Raji (cell line): ENCODE results near the gene SLC16A12.

Experiments used
- POLR2A ChIP-seq: IDR thresholded peaks from 2 replicates; pipeline ENCODE4 v1.6.1; 2011; ENCODE audit warnings: low read depth, low read length, control low read depth; ENCODE audit not compliant: insufficient read depth

Gene SLC16A12

DNA sequence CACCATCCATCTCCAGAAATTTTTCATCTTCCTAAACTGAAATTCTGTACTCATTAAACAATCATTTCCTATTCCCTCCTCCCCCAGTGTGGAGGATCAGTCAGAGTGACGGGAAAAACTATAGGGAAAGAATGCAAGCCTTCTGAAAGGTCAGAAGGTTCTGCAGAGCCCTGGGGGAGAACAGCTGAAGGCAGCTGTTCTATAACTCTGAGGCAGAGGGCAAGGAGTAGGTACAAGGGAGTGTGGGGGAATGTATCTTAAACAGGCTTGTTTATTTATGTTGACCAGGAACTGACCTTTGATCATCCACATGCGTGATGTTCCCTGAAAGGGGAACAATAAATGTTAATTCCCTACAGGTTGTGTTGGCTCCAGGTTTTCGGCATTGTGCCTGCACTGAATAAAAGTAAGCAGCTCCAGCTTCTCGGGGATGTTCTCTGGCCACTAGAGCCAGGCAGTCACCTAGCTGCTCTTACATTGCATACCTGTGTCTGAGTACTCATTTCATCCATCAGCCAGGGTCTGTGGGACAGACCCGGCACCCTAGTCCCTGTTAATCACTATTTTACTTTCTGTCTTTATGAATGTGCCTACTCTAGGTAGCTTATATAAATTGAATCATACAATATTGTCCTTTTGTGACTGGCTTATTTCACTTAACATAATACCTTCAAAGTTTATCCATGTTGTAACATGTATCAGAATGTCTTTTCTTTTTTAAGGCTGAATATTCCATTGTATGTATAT is 137.2 kb downstream of the SLC16A12 start:
- TF ChIP-seq POLR2A = no peak

DNA sequence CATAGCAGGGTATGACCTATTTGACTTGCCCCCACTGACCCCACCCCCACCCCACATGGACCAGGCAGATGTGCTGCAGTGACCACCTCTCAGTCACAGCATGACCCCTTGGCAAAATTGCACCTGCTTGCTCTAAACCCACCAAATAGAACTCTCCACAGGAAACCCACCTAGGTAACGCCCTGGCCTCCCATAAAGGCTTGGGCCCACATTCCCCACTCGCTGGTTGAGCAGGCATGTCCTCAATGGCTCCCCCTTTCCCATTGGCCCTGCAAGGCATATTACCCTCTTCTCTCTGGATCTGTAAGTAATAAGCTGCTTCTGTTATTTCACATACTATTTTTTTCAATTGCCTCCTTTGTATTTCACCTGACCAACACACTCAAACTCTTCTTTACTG is 140.3 kb downstream of the SLC16A12 start:
- TF ChIP-seq POLR2A = no peak

DNA sequence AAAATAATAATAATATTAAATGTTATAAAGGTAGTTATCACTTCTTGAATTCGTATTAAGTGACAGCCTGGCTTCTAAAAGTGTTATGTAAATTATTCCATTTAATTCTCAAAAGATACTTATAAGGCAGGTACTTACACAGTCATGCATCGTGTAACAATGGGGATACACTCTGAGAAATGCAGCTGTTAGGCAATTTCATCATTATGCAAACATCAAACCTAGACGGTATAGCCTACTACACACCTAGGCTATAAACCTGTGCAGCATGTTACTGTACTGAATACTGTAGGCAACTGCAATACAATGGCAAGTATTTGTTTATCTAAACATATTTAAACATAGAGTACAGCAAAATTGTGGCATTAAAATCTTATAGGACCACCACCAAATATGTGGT is 141.5 kb downstream of the SLC16A12 start:
- no peak for TF ChIP-seq POLR2A

DNA sequence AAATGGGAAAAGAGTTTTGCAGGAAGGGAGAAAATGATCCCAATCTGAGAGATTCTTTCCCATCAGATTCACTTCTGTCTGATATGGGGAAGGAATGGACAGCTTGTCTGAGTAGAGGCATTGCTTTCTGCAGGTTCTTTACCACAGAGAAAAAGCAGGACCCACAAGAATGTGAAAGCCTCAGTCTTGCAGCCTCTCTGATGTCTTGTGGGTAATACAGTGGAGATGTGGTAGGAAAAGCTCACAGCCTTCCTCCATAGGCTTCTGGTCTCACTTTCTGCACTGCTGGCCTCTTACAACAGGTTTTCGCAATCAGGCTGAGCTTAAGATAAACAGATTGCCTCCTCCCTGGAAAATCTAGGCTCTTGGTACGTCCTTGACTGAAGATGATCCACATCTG is 142.4 kb downstream of the SLC16A12 start:
- TF ChIP-seq POLR2A = no peak

DNA sequence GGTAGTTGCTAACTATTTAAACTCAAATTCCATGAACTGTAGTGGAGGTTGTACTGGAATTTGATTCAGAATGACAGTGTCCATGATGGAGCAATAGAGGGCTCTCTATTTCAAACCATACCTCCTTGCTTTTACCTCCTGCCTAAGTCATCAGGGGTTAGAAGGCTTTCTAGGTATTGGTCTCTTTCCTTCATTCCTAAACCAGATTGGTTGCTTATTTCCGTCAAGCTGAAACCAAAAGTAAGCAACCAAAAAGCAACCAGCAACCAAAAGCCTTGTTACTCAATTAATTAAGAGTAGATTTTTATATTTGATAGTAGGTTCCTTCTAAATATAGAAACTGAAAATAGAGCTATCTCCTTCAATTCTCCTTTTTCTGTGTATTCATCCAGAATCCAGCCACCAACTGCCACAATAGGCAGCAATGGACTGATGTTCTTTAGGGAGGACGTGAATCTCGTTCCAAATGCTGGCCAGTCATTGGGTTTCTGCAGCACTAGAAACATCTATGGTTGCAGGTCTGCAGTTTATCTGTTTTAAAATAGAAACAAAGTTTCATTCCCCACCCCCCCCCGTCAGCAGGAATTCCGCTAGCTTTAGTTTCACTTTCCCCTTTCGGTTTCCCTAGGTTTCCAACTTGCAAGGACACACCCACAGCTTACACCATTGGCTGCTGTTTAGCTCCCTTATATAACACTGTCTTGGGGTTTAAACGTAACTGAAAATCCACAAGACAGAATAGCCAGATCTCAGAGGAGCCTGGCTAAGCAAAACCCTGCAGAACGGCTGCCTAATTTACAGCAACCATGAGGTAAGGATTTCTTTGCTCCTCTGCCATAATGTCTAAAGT is 143.3 kb downstream of the SLC16A12 start, which contains the start of gene IFIT1:
TSS of gene IFIT1 (plus strand) at position 717 of the 850 bp plus-strand sequence. CDS start at position 807, 90 bp downstream.
- TF ChIP-seq POLR2A = no peak

DNA sequence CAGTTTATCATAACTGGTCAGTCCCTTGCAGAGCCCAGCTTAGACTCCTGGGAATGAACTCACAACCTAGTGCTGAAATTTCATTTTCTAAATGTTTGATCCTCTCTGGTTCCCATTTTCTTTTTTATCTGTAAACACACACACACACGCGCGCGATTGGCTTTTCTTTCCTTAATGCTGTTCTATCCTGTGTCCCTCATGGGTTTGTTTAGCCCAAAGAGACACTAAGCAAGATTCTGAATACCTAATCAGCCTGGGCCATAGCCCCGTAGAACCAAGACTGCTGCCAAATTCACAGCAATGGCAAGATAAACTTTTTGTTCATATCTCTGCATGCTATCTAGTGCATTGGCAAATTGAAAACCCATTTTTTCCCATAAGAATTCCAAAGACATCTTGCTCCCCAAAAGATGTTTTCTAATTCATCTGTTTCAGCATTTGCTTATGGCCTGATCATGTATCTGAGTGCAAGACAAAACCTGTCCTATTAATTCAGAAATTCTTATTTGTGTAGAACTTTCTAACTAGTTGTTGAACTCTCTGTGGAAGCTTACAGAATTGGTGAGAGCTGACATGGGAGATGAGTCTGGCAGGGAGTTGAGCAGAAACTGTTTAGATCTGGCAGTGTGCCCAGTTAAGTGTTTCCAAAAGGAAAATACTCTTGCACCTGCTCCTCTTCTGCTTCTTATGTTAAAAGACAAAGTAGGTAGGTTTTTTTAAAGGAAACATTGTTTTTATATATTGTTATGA is 144.7 kb downstream of the SLC16A12 start:
- no peak for TF ChIP-seq POLR2A

DNA sequence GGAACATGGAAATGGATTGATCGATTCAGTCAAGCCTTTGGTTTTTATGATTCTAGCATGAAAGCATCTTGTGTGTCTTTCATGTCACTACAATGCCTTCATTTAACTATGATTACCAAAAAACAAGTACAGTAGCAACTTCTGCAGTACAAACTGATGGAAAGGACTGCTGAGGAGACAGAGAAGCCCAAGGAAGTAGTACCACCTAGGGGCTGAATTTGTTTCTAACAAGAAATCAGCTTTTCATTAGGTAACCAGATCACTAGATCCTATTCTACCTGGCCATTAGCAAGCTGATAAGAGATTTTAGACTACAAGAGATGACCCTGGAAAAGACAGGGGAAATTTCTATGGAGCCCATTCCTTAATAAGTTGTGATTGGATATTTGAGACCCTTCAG is 146.1 kb downstream of the SLC16A12 start:
- TF ChIP-seq POLR2A = no peak

DNA sequence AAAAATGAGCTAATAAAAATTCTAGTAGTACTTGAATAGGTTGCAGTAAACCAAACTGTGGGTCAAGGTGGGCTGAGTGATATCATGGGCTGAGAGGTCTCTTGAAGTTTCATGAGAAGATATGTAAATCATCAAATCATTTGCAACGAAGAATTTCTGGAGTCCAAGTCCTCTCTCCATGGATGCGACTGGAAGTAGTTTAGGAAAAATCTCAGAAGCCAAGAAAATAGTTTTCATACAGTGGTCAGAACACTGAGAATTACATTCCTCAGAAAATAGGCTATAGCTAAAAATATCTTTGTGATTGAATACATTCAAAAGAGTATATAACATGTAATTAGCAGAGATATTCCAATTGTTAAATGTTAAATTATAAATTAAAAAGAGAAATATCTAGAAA is 146.6 kb downstream of the SLC16A12 start:
- TF ChIP-seq POLR2A = no peak

DNA sequence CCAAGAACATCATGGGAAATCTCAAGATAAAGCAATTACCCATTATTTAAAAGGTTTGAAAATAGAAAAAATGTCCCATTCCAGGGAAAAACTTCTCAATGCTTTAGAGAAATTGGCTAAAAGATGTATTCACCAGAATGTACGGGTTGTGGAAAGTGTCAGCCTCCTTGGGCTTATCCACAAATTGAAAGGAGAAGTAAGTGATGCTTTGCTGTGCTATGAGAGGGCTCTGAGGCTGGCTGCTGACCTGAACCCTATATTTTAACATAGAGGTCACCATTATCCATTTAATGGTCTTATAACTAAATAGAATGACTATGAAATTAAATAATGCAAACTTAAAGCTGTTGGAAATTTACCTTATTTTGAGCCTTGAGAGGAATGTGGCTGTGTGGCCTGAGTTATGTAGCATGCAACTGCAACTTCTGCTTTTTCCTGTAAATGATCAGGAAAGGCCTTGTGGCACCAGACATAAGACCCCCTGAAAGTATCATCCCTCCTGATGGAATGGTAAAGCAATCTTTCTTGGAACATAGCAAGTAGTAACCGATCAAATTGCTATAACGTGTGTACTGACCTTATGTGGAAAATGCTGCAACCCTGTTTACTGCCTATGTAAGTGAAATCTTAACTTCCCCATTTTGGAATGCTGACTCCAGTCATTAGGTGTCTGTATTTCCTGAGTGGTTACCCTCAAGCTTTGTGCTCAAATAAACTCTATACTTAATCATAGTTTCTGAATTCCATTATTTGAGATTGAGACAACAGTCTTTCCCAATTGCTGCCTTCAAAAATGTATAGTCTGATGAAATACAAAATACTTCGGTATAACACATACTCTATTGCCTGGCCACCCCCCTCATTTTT is 150.7 kb downstream of the SLC16A12 start:
- TF ChIP-seq POLR2A = no peak

DNA sequence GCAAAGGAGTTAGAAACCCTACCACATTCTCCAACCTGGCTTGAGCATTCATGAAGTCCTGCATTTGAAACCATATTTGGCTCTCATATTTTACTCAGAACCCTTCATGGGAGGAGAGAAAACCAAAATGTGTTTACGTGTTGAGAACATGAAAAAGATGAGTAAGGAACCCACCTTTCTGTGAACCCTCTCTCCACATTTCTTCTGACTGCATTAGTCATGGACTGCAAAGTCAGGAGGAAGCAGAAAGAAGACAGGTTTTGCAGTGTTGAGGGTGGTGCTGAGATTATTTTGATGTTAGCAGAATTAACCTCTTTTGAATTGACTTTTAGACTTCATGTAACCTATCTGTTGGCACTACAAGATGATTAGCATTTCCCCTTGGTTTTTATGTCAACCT is 152.6 kb downstream of the SLC16A12 start:
- no peak for TF ChIP-seq POLR2A
